ENCODE data around the gene CHRNA5. TPM values are rescaled to one million over a fixed set of nuclear protein-coding genes. Genes with fewer than 3 reads are reported as not detected.
"Not testable (repeated sequence)": the region's sequence is repeated elsewhere in the genome, so short reads cannot be mapped to it uniquely, and the experiment has no call there.

Gene CHRNA5
- total RNA-seq, 1 donor from 2014 or later: 55.3 TPM

DNA sequence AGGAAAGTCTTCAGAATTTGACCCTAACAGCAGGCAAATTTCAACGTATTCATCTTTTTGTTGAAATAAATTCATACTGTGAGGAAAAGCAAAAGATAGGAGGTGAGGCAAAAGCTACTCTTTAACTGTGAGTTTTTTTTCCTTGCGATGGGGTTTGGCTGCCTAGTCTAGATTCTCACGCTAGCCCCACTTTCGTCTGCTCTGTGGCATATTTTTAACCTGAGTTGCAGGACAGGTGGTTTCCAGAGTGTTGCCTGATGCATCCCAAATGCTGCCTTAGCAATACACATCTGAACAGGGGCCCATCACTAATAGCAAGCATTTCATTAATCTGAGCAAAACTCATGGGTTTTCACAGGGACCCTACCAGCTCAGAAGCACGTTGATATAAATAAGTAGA is 13.4 kb upstream of the CHRNA5 start:
- Mint-ChIP-seq H3K27ac (ENCODE audit: unreplicated experiment) (no peak overlapping the region), H3K4me1 (ENCODE audit: low read depth, unreplicated experiment) (no peaks in the 10 kb centered on the region), H3K9me3 (ENCODE audit: unreplicated experiment) (peaks cover 1% of the 10 kb centered on the region), H3K27me3 (ENCODE audit: unreplicated experiment) (no peaks in the 10 kb centered on the region), H3K36me3 (ENCODE audit: unreplicated experiment) (no peaks in the 10 kb centered on the region), H3K4me3 (ENCODE audit: unreplicated experiment) (no peak overlapping the region)
- DNase-seq: no peak
- TF ChIP-seq, protein P1, sequence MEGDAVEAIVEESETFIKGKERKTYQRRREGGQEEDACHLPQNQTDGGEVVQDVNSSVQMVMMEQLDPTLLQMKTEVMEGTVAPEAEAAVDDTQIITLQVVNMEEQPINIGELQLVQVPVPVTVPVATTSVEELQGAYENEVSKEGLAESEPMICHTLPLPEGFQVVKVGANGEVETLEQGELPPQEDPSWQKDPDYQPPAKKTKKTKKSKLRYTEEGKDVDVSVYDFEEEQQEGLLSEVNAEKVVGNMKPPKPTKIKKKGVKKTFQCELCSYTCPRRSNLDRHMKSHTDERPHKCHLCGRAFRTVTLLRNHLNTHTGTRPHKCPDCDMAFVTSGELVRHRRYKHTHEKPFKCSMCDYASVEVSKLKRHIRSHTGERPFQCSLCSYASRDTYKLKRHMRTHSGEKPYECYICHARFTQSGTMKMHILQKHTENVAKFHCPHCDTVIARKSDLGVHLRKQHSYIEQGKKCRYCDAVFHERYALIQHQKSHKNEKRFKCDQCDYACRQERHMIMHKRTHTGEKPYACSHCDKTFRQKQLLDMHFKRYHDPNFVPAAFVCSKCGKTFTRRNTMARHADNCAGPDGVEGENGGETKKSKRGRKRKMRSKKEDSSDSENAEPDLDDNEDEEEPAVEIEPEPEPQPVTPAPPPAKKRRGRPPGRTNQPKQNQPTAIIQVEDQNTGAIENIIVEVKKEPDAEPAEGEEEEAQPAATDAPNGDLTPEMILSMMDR (IDR thresholded peaks at IDR 0.05; ENCODE audit: partially characterized antibody, unreplicated experiment): no peak

DNA sequence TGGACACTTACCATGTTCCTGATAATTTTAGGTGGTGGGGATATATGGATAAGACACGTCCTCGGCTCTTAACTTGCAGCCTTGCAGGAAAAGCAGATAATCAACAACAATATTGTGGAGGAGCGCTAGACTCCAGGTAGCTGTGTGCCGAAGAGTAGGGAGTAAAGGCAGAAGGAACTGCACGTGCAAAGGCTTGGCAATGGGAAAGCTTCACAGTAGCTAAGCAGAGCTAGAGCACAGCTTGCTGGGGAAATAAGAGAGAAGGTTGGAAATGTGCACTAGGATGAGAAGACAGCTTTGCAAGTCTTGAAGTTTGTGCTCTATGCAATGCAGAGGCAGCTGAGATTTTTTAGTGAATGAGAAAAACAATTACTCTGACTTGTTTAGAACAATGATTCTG is 12.7 kb upstream of the CHRNA5 start:
- Mint-ChIP-seq H3K4me3 (ENCODE audit: unreplicated experiment) (no peak overlapping the region), H3K27ac (ENCODE audit: unreplicated experiment) (no peak overlapping the region), H3K36me3 (ENCODE audit: unreplicated experiment) (no peaks in the 10 kb centered on the region), H3K9me3 (ENCODE audit: unreplicated experiment) (peaks cover 1% of the 10 kb centered on the region), H3K27me3 (ENCODE audit: unreplicated experiment) (no peaks in the 10 kb centered on the region), H3K4me1 (ENCODE audit: low read depth, unreplicated experiment) (no peaks in the 10 kb centered on the region)
- no peak for DNase-seq
- TF ChIP-seq, protein P1 (IDR thresholded peaks at IDR 0.05; ENCODE audit: partially characterized antibody, unreplicated experiment): no peak

DNA sequence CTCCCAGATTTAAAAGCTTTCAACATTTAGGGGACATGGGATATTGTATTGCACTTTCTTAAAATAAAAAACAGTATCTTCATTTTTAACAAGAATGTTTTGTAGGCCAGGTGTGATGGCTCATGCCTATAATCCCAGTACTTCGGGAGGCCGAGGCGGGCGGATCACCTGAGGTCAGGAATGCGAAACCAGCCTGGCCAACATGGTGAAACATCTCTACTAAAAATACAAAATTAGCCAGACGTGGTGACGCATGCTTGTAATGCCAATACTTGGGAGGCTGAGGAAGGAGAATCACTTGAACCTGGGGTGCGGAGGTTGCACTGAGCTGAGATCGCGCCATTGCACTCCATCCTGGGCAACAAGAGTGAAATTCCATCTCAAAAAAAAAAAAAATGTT is 5.1 kb upstream of the CHRNA5 start:
- H3K4me3 Mint-ChIP-seq (ENCODE audit: unreplicated experiment); H3K9me3 Mint-ChIP-seq (ENCODE audit: unreplicated experiment); H3K27ac Mint-ChIP-seq (ENCODE audit: unreplicated experiment); H3K27me3 Mint-ChIP-seq (ENCODE audit: unreplicated experiment); H3K36me3 Mint-ChIP-seq (ENCODE audit: unreplicated experiment); DNase-seq; H3K4me1 Mint-ChIP-seq (ENCODE audit: low read depth, unreplicated experiment): not testable (repeated sequence)

DNA sequence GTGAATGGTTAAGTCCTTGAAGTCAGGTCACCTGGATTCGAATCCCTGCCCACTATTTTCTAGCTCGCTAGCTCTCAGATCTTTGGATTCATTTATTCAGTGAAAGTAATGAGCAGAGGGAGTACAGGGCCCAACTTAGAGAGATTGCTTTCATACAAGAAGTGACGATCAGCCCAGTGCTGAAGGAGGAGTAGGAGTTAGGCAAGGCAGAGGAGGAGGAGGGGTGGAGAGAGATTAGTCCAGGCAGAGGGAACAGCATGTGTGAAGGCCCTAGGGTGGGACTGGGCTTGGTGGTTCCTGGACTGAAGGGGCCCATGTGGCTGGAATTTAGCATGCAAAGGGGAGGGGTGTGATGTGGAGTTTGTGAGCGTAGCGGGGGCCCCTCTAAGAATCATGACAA is 3.8 kb upstream of the CHRNA5 start:
- Mint-ChIP-seq H3K4me1 (ENCODE audit: low read depth, unreplicated experiment) (peaks cover 7% of the 10 kb centered on the region), H3K4me3 (ENCODE audit: unreplicated experiment) (no peak overlapping the region), H3K27me3 (ENCODE audit: unreplicated experiment) (peaks cover 10% of the 10 kb centered on the region), H3K36me3 (ENCODE audit: unreplicated experiment) (no peaks in the 10 kb centered on the region), H3K27ac (ENCODE audit: unreplicated experiment) (no peak overlapping the region), H3K9me3 (ENCODE audit: unreplicated experiment) (peaks cover 8% of the 10 kb centered on the region)
- DNase-seq: no peak
- TF ChIP-seq, protein P1 (IDR thresholded peaks at IDR 0.05; ENCODE audit: partially characterized antibody, unreplicated experiment): no peak

DNA sequence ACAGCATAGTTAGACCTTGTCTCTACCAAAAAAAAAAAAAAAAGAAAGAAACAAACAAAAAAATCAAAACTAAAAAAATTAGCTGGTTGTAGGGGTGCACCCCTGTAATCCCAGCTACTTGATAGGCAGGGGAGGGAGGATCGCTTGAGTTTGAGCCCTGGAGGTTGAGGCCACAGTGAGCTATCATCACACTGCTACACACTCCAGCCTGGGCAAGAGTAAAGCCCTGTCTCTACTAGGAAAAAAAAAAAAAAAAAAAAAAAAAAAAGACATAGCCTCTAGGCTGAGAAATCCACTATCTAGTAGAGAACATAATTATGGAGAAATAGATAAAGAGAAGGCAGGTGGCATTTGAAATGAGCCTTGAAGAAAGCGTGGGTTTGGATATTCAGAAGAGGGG is 2.2 kb upstream of the CHRNA5 start:
- H3K27ac Mint-ChIP-seq (ENCODE audit: unreplicated experiment): peak overlapping the region; percentile 2
- peaks cover 10% of the 10 kb centered on the region for H3K9me3 Mint-ChIP-seq (ENCODE audit: unreplicated experiment)
- peaks cover 13% of the 10 kb centered on the region for H3K4me1 Mint-ChIP-seq (ENCODE audit: low read depth, unreplicated experiment)
- no peaks in the 10 kb centered on the region for H3K36me3 Mint-ChIP-seq (ENCODE audit: unreplicated experiment)
- DNase-seq: no peak
- TF ChIP-seq, protein P1 (IDR thresholded peaks at IDR 0.05; ENCODE audit: partially characterized antibody, unreplicated experiment): no peak
- H3K4me3 Mint-ChIP-seq (ENCODE audit: unreplicated experiment): no peak overlapping the region
- H3K27me3 Mint-ChIP-seq (ENCODE audit: unreplicated experiment): peaks cover 12% of the 10 kb centered on the region

DNA sequence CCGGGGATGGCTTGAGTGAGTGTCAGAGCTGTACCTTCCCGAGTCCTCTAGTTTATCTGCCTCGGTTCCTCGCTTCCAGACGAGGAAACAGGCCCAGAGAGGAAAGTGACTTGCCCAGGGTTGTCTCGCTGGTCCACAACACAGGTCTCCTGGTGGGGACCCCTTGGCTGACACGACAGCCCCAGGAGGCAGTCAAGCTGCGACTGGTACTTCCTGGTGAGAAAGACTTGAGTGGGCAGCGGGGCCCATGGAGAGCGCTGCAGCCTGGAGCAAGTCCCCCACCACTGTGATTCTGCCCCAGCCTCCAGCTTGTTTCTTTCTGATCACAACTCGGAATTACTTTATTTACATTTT is 600 bp upstream of the CHRNA5 start:
- Mint-ChIP-seq H3K4me1 (ENCODE audit: low read depth, unreplicated experiment) (peaks cover 8% of the 10 kb centered on the region), H3K9me3 (ENCODE audit: unreplicated experiment) (peaks cover 10% of the 10 kb centered on the region), H3K27me3 (ENCODE audit: unreplicated experiment) (peaks cover 10% of the 10 kb centered on the region), H3K4me3 (ENCODE audit: unreplicated experiment) (peak overlapping the region; percentile 79), H3K36me3 (ENCODE audit: unreplicated experiment) (no peaks in the 10 kb centered on the region), H3K27ac (ENCODE audit: unreplicated experiment) (peak overlapping the region; percentile 43)
- no peak for DNase-seq
- TF ChIP-seq, protein P1 (IDR thresholded peaks at IDR 0.05; ENCODE audit: partially characterized antibody, unreplicated experiment): no peak
